Natural killer cell (primary cell): ENCODE measurements around the gene MUC2. TPM values are rescaled to one million over a fixed set of nuclear protein-coding genes. Genes with fewer than 3 reads are reported as not detected.

ENCODE experiments used
- ATAC-seq, 3 donors: fragments of 150-1000 bp in 2 of 3; fragments of 200-7000 bp in 1 of 3; cut with Tn5 transposase; 1 replicate in 1 of 3; 2 replicates in 2 of 3; pipeline ENCODE4 v1.10.0; 2021; ENCODE audit warnings: mild to moderate bottlenecking in 2 of 3, moderate library complexity in 2 of 3
- DNase-seq, 2 donors: peaks; one replicate each; pipeline versions ENCODE4 v3.0.0 to v3.0.0-alpha.2; 2013 to 2021; ENCODE audit warnings: mixed read lengths in 1 of 2
- H3K27ac ChIP-seq: one replicate; pipeline ENCODE4 v1.5.1; 2013; ENCODE audit warnings: mild to moderate bottlenecking, low read length
- H3K27me3 ChIP-seq: one replicate; pipeline ENCODE4 v1.6.1; 2013; ENCODE audit warnings: low read length; ENCODE audit not compliant: control insufficient read depth, insufficient read depth
- H3K36me3 ChIP-seq: one replicate; pipeline ENCODE4 v1.6.1; 2013; ENCODE audit warnings: low read length; ENCODE audit not compliant: control insufficient read depth, insufficient read depth
- H3K4me1 ChIP-seq: one replicate; pipeline ENCODE4 v1.6.1; 2013; ENCODE audit warnings: low read length; ENCODE audit not compliant: control insufficient read depth, insufficient read depth
- H3K4me3 ChIP-seq: one replicate; pipeline ENCODE4 v1.5.1; 2013; ENCODE audit warnings: low read length
- H3K9me3 ChIP-seq: one replicate; pipeline ENCODE4 v1.6.1; 2013; ENCODE audit warnings: low read length; ENCODE audit not compliant: control insufficient read depth, insufficient read depth
- H3K27ac Mint-ChIP-seq, 2 donors: one replicate each; pipeline ENCODE4 v1.8.0; 2022; ENCODE audit warnings: mild to moderate bottlenecking in 2 of 2, mixed read lengths in 2 of 2, moderate library complexity in 1 of 2
- H3K27me3 Mint-ChIP-seq, 2 donors: one replicate each; pipeline ENCODE4 v1.8.0; 2022; ENCODE audit warnings: low read depth in 2 of 2, mixed read lengths in 2 of 2
- H3K36me3 Mint-ChIP-seq: one replicate; pipeline ENCODE4 v1.8.0; 2022; ENCODE audit warnings: mixed read lengths
- H3K4me1 Mint-ChIP-seq, 2 donors: one replicate each; pipeline ENCODE4 v1.8.0; 2022; ENCODE audit warnings: mixed read lengths in 2 of 2
- H3K4me3 Mint-ChIP-seq: one replicate; pipeline ENCODE4 v1.8.0; 2022; ENCODE audit warnings: mild to moderate bottlenecking, moderate library complexity, mixed read lengths
- H3K9me3 Mint-ChIP-seq, 2 donors: one replicate each; pipeline ENCODE4 v1.8.0; 2022; ENCODE audit warnings: mixed read lengths in 2 of 2
- WGBS: methylation state at CpG from one replicate; pipeline ENCODE4 v1.1.7; 2013; ENCODE audit warnings: missing lambda C conversion rate; ENCODE audit not compliant: insufficient coverage; 5-methylcytosine and 5-hydroxymethylcytosine counted together
- intact Hi-C: fragments of 100-400 bp; cut with micrococcal nuclease; formaldehyde crosslinking; loops from one replicate; pipeline ENCODE4 v1.14.2; 2022
- total RNA-seq, 4 donors: library from RNA; stranded (reverse); fragments of 120-200 nt in 1 of 4; gene quantifications; one replicate each; pipeline versions ENCODE4 v1.2.3 to v1.2.4, GENCODE V29; 2013 to 2022
- TF ChIP-seq, protein P1 (sequence below): fragments of 200-600 bp; IDR thresholded peaks from one replicate; pipeline ENCODE4 v1.8.0; 2022; ENCODE audit warnings: antibody characterized with exemption

MUC2 gene
- total RNA-seq, 3 donors from 2014 or later (not counting 1 experiment from before 2014, with no cell fraction given): not detected

DNA sequence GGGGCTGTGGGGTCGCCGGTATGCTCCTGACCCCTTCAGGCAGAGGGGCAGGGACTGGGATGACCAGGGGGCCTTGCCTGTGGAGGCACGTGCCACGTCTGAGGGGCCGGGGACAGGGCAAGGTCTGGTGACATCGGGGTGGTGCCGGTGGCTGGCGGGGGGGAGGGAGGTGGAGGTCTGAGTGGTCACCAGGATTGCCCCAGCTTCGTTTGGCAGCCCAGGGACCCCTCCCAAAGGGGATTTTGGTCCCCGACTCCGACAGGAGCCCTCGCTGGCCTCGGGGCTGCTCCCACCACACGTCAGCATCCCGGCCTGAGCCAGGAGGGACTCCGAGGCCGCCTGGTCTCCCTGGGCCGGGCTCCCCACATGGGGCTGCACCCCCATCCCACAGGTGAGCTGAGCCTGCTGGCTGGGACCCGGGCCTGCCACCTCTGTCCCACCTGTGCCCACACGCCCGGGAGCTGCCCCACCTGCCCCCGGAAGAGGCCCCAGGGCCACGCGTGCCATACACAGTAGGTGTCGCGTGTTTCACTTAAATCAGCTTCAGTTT lies 37.1 kb upstream of the MUC2 start:
- ATAC-seq: no peak
- Histone ChIP-seq H3K36me3 (no peaks in the 10 kb centered on the region), H3K4me3 (no peak overlapping the region)

DNA sequence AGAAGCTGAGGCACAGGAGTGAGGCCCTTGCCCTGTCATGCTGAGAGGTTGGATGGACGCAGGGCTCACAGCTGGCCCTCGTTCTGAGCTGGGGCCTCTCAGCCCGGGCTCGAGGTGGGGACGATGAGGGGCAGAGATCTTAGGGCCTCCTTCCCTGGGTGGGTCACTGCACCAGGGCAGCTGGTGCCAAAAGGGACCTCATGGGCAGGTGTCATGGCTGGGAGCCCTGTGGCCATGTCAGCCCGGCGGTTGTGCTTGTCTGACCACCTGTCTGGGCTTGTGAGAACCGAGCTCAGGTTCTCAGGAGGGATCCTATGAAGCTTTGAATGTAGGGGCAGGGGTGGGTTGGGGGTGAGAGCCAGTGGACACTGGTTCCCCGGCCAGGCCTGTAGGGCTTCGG lies 36.3 kb upstream of the MUC2 start:
- Histone ChIP-seq H3K9me3 (no peaks in the 10 kb centered on the region), H3K27ac (no peak overlapping the region), H3K36me3 (no peaks in the 10 kb centered on the region), H3K4me3 (no peak overlapping the region), H3K4me1 (no peaks in the 10 kb centered on the region), H3K27me3 (no peaks in the 10 kb centered on the region)
- no peaks in the 10 kb centered on the region for H3K27me3 Mint-ChIP-seq
- no peak for ATAC-seq
- no peak overlapping the region for H3K4me3 Mint-ChIP-seq
- no peaks in the 10 kb centered on the region for H3K9me3 Mint-ChIP-seq
- intact Hi-C loops: no loop called here
- WGBS: 85% methylated on average over 10 of the region's 10 CpGs
- TF ChIP-seq, protein P1, sequence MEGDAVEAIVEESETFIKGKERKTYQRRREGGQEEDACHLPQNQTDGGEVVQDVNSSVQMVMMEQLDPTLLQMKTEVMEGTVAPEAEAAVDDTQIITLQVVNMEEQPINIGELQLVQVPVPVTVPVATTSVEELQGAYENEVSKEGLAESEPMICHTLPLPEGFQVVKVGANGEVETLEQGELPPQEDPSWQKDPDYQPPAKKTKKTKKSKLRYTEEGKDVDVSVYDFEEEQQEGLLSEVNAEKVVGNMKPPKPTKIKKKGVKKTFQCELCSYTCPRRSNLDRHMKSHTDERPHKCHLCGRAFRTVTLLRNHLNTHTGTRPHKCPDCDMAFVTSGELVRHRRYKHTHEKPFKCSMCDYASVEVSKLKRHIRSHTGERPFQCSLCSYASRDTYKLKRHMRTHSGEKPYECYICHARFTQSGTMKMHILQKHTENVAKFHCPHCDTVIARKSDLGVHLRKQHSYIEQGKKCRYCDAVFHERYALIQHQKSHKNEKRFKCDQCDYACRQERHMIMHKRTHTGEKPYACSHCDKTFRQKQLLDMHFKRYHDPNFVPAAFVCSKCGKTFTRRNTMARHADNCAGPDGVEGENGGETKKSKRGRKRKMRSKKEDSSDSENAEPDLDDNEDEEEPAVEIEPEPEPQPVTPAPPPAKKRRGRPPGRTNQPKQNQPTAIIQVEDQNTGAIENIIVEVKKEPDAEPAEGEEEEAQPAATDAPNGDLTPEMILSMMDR: no peak
- H3K27ac Mint-ChIP-seq: no peak overlapping the region
- DNase-seq: no peak
- H3K4me1 Mint-ChIP-seq: no peaks in the 10 kb centered on the region
- no peaks in the 10 kb centered on the region for H3K36me3 Mint-ChIP-seq

More for the DNA sequence above, 37.1 kb upstream of the MUC2 start:
- H3K9me3 ChIP-seq: no peaks in the 10 kb centered on the region
- no peaks in the 10 kb centered on the region for H3K4me1 ChIP-seq
- H3K27ac Mint-ChIP-seq: no peak overlapping the region
- no peaks in the 10 kb centered on the region for H3K27me3 Mint-ChIP-seq
- 88% methylated on average over 26 of the region's 26 CpGs for WGBS
- peaks cover 0 to 1% of the 10 kb centered on the region in 2 donors for H3K4me1 Mint-ChIP-seq
- no peak overlapping the region for H3K27ac ChIP-seq
- intact Hi-C loops: no loop called here
- H3K9me3 Mint-ChIP-seq: no peaks in the 10 kb centered on the region
- H3K4me3 Mint-ChIP-seq: no peak overlapping the region
- H3K27me3 ChIP-seq: no peaks in the 10 kb centered on the region
- no peak for DNase-seq
- no peaks in the 10 kb centered on the region for H3K36me3 Mint-ChIP-seq
- TF ChIP-seq, protein P1: no peak

DNA sequence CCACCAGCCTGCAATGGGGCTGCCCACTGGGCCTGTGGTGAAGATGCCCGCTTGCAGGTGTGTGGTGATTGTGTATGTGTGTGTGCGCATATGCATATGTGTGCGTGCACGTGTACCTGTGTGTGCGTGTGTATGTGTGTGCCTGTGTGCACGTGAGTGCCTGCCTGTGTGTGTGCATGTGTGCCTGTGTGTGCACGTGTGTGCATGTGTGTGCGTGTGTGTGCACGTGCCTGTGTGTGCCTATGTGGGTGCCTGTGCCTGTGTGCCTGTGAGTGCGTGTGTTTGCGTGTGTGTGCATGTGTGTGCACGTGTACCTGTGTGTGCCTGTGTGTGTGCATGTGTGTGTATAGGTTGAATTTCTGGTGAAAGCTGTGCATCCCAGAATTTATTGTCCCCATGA lies 35.8 kb upstream of the MUC2 start:
- Histone ChIP-seq H3K4me3 (no peak overlapping the region), H3K36me3 (no peaks in the 10 kb centered on the region), H3K27me3 (no peaks in the 10 kb centered on the region), H3K27ac (no peak overlapping the region), H3K4me1 (no peaks in the 10 kb centered on the region), H3K9me3 (no peaks in the 10 kb centered on the region)
- ATAC-seq (no peak), DNase-seq (no peak)
- no peak overlapping the region for H3K27ac Mint-ChIP-seq
- no peak overlapping the region for H3K4me3 Mint-ChIP-seq
- no peaks in the 10 kb centered on the region for H3K4me1 Mint-ChIP-seq
- intact Hi-C loops: no loop called here
- H3K9me3 Mint-ChIP-seq: no peaks in the 10 kb centered on the region
- no peaks in the 10 kb centered on the region for H3K27me3 Mint-ChIP-seq
- WGBS: 95% methylated on average over 12 of the region's 12 CpGs
- no peaks in the 10 kb centered on the region for H3K36me3 Mint-ChIP-seq
- TF ChIP-seq, protein P1: no peak
